Naive thymus-derived CD8-positive, alpha-beta T cell (primary cell): ENCODE measurements around the gene NSUN2. TPM values are rescaled to one million over a fixed set of nuclear protein-coding genes. Genes with fewer than 3 reads are reported as not detected.
"Not testable (repeated sequence)": the region's sequence is repeated elsewhere in the genome, so short reads cannot be mapped to it uniquely, and the experiment has no call there.

Experiments used
- ATAC-seq, 2 donors: fragments of 150-1000 bp; cut with Tn5 transposase in 1 of 2; sonication (Bioruptor Pico), chemical (Tn5 transposase) in 1 of 2; 1 replicate in 1 of 2; 2 replicates in 1 of 2; pipeline ENCODE4 v1.10.0; 2021; ENCODE audit warnings: mild to moderate bottlenecking in 2 of 2, moderate library complexity in 2 of 2
- POLR2A ChIA-PET: fragments of 350-600 bp; sonication (Branson Sonifier 250); formaldehyde crosslinking; loops from one replicate; lab custom pipeline; 2021; ENCODE audit warnings: antibody characterized with exemption; lab: Charles Lee
- DNase-seq, 10 donors: peaks; one replicate each; pipeline versions ENCODE4 v3.0.0 to v3.0.0-alpha.2; 2020 to 2022
- H3K27ac Mint-ChIP-seq, 10 donors: one replicate each; pipeline ENCODE4 v1.8.0; 2020 to 2022; ENCODE audit warnings: mild to moderate bottlenecking in 10 of 10, mixed read lengths in 10 of 10, moderate library complexity in 4 of 10, inconsistent platforms in 1 of 10
- H3K27me3 Mint-ChIP-seq, 5 donors: one replicate each; pipeline ENCODE4 v1.8.0; 2021 to 2022; ENCODE audit warnings: mixed read lengths in 5 of 5
- H3K36me3 Mint-ChIP-seq, 3 donors: one replicate each; pipeline ENCODE4 v1.8.0; 2020 to 2022; ENCODE audit warnings: mixed read lengths in 3 of 3, mild to moderate bottlenecking in 2 of 3, inconsistent platforms in 1 of 3
- H3K4me1 Mint-ChIP-seq, 4 donors: one replicate each; pipeline ENCODE4 v1.8.0; 2021 to 2022; ENCODE audit warnings: mixed read lengths in 4 of 4
- H3K4me3 Mint-ChIP-seq, 10 donors: one replicate each; pipeline ENCODE4 v1.8.0; 2020 to 2022; ENCODE audit warnings: mild to moderate bottlenecking in 10 of 10, mixed read lengths in 10 of 10, moderate library complexity in 6 of 10, inconsistent platforms in 1 of 10
- H3K9me3 Mint-ChIP-seq, 9 donors: one replicate each; pipeline ENCODE4 v1.8.0; 2020 to 2022; ENCODE audit warnings: mixed read lengths in 9 of 9, mild to moderate bottlenecking in 3 of 9, inconsistent platforms in 1 of 9, moderate library complexity in 1 of 9
- polyA plus RNA-seq, 3 donors: library from polyadenylated mRNA; unstranded; fragments of 300-500 nt; fragmentation: Illumina TruSeq; gene quantifications; one replicate each; pipeline ENCODE4 v1.2.3, GENCODE V29; 2021
- total RNA-seq, 8 experiments: library from RNA in 2 of 8; stranded (reverse) in 2 of 8; gene quantifications; one replicate each; pipeline ENCODE4 v1.2.3 and lab custom pipeline; 2021 to 2026

NSUN2 gene
- total and polyA plus RNA-seq, 5 experiments from 2014 or later: 18.3 to 86.5 (median 48.7) TPM

- POLR2A ChIA-PET: no interaction called here
- H3K9me3 Mint-ChIP-seq: no peaks in the 10 kb centered on the region
Observed at GRCh38 chr5:6574537-6575245, 58.2 kb downstream of the NSUN2 start.

GRCh38 chr5:6574111-6574510 is 58.7 kb downstream of the NSUN2 start:
- H3K36me3 Mint-ChIP-seq: no peaks in the 10 kb centered on the region
- no peak overlapping the region for H3K27ac Mint-ChIP-seq
- ATAC-seq (no peak), DNase-seq (no peak)
- no peaks in the 10 kb centered on the region for H3K4me1 Mint-ChIP-seq
- H3K27me3 Mint-ChIP-seq: peaks cover 7 to 43% (median 31%) of the 10 kb centered on the region in 5 donors
- POLR2A ChIA-PET: no interaction called here
- H3K4me3 Mint-ChIP-seq: no peak overlapping the region
- H3K9me3 Mint-ChIP-seq: no peaks in the 10 kb centered on the region

More at GRCh38 chr5:6574537-6575245, 58.2 kb downstream of the NSUN2 start:
- Mint-ChIP-seq H3K4me3 (no peak overlapping the region), H3K4me1 (no peaks in the 10 kb centered on the region), H3K36me3 (no peaks in the 10 kb centered on the region), H3K27ac (no peak overlapping the region), H3K27me3 (peaks cover 7 to 45% (median 32%) of the 10 kb centered on the region in 5 donors)
- ATAC-seq: no peak
- DNase-seq: no peak

DNA sequence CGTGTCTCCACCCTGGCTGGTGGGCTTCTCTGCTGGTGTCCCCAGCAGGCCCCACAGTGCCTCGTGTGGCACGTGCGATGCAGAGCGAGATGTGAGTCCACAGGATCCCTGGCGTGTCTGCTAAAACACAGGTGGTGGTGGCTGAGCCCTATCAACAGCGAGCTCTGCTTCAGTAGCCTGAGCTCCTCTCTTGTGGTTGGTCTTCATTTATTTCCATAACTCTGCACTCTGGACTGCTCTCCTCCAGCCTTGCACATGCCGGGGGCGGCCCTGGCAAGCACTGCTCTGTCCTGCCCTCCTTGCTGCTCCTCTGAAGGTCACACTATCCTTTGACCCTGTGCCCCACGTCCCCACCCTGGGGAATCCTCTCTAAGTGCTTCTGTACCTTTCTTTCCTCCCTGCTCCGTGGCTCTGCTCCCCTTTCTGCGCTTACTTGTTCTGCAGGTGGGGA is 59.2 kb downstream of the NSUN2 start:
- DNase-seq: no peak
- ATAC-seq: peak in 1 of 2 donors; percentile 29
- H3K4me3 Mint-ChIP-seq: no peak overlapping the region
- H3K4me1 Mint-ChIP-seq: no peaks in the 10 kb centered on the region
- peaks cover 7 to 43% (median 31%) of the 10 kb centered on the region in 5 donors for H3K27me3 Mint-ChIP-seq
- POLR2A ChIA-PET: no interaction called here
- H3K9me3 Mint-ChIP-seq: no peaks in the 10 kb centered on the region
- H3K36me3 Mint-ChIP-seq: no peaks in the 10 kb centered on the region
- H3K27ac Mint-ChIP-seq: peak overlapping the region in 1 of 10 donors; percentile 41

GRCh38 chr5:6572825-6573380 is 59.9 kb downstream of the NSUN2 start:
- no peak for DNase-seq
- POLR2A ChIA-PET: no interaction called here
- Mint-ChIP-seq H3K9me3 (no peaks in the 10 kb centered on the region), H3K27ac (no peak overlapping the region), H3K4me1 (no peaks in the 10 kb centered on the region), H3K36me3 (no peaks in the 10 kb centered on the region), H3K27me3 (peaks cover 4 to 43% (median 31%) of the 10 kb centered on the region in 5 donors), H3K4me3 (no peak overlapping the region)
- ATAC-seq: no peak

GRCh38 chr5:6572086-6572824 is 60.6 kb downstream of the NSUN2 start:
- POLR2A ChIA-PET: no interaction called here
- H3K4me3 Mint-ChIP-seq: no peak overlapping the region
- no peak for DNase-seq
- H3K27me3 Mint-ChIP-seq: peaks cover 4 to 43% (median 26%) of the 10 kb centered on the region in 5 donors
- H3K4me1 Mint-ChIP-seq: no peaks in the 10 kb centered on the region
- ATAC-seq: no peak
- H3K9me3 Mint-ChIP-seq: no peaks in the 10 kb centered on the region
- no peaks in the 10 kb centered on the region for H3K36me3 Mint-ChIP-seq
- no peak overlapping the region for H3K27ac Mint-ChIP-seq

DNA sequence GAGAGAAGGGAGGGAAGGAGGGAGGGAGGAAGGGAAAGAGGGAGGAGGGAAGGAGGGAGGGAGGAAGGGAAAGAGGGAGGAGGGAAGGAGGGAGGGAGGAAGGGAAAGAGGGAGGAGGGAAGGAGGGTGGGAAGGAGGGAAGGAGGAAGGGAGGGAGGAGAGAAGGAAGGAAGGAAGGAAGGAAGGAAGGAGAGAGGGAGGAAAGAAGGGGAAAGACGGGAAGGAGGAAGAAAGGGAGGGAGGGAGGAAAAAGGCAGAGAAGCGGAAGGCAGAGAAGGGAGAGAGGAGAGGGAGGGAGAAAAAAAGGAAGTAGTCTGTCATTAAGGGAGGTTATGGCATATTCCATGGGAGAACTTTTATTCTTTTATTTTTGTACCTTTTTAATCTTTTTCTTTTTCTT is 61.2 kb downstream of the NSUN2 start:
- peaks cover 8 to 49% (median 27%) of the 10 kb centered on the region in 5 donors for H3K27me3 Mint-ChIP-seq

DNA sequence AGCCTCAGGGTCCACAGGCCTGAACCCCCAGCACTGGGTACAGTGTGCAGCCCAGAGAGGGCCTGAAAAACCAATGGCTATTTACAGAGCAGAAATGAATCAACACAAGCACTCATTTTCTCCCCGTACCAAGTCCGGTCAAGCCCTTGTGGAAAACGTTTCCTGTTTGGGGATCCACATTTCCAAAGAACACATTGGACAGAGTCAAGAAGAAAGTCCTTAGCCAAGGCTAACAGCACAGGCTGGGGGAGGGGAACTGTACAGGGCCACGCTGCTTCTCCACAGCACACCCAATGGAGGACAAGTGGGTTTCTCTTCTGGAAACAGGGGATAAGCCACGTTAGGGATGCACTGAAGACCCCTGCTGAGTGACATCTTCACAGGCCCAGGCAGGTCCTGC is 62.3 kb downstream of the NSUN2 start:
- ATAC-seq (no peak), DNase-seq (no peak)
- POLR2A ChIA-PET: no interaction called here
- no peak overlapping the region for H3K4me3 Mint-ChIP-seq
- peak overlapping the region in 1 of 10 donors; percentile 29 for H3K27ac Mint-ChIP-seq
- peaks cover 10 to 51% (median 26%) of the 10 kb centered on the region in 5 donors for H3K27me3 Mint-ChIP-seq
- no peaks in the 10 kb centered on the region for H3K9me3 Mint-ChIP-seq
- H3K36me3 Mint-ChIP-seq: no peaks in the 10 kb centered on the region
- H3K4me1 Mint-ChIP-seq: no peaks in the 10 kb centered on the region

More for the DNA sequence above, 61.2 kb downstream of the NSUN2 start:
- H3K27ac Mint-ChIP-seq, H3K4me1 Mint-ChIP-seq, ATAC-seq, H3K4me3 Mint-ChIP-seq, POLR2A ChIA-PET, H3K36me3 Mint-ChIP-seq, DNase-seq, H3K9me3 Mint-ChIP-seq: not testable (repeated sequence)

DNA sequence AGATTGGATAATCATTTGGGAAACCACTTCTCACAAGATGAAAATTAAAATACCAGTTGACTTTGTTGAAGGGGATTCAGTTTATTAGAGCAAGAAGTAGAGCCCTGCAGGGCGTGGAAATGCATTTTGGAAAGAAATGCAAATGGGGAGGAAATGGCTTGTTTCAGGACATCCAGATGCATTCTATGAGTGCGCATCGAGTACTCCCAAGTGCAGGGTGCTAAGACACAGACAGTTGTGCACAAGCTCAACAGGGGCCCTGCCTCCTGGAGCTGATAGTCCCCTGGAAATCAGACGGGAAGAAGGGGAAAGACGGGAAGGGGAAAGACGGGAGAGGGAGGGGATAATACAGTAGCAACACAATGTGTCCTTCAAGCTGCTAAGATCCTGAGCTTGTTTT is 64.0 kb downstream of the NSUN2 start:
- POLR2A ChIA-PET: no interaction called here
- H3K4me1 Mint-ChIP-seq: no peaks in the 10 kb centered on the region
- ATAC-seq (no peak), DNase-seq (no peak)
- H3K9me3 Mint-ChIP-seq: no peaks in the 10 kb centered on the region
- H3K27me3 Mint-ChIP-seq: peaks cover 10 to 39% (median 22%) of the 10 kb centered on the region in 5 donors
- H3K36me3 Mint-ChIP-seq: no peaks in the 10 kb centered on the region
- no peak overlapping the region for H3K4me3 Mint-ChIP-seq
- no peak overlapping the region for H3K27ac Mint-ChIP-seq

DNA sequence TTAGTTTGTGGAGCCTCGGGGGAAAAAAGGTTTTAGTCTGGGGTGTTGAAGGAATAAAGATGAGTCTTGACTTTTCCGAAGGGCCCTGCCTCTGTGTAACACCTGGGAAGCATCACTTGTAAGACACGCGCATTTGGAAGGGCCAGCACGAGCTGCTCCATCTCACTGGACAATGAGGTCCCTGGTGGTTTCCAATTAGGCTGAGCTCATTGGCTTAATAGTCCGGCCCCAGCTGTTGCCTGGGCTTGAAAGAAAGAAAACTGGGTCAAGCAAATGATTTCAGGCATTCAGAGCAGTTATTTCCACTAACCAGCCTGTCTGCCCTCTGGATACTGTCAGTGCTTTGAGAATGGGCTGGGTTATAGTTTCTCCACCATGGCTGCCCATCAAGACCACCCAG is 64.5 kb downstream of the NSUN2 start:
- DNase-seq (no peak), ATAC-seq (no peak)
- no peak overlapping the region for H3K4me3 Mint-ChIP-seq
- POLR2A ChIA-PET: no interaction called here
- H3K9me3 Mint-ChIP-seq: no peaks in the 10 kb centered on the region
- no peaks in the 10 kb centered on the region for H3K4me1 Mint-ChIP-seq
- H3K36me3 Mint-ChIP-seq: no peaks in the 10 kb centered on the region
- peaks cover 12 to 39% (median 21%) of the 10 kb centered on the region in 5 donors for H3K27me3 Mint-ChIP-seq
- H3K27ac Mint-ChIP-seq: no peak overlapping the region

- POLR2A ChIA-PET: no interaction called here
- no peaks in the 10 kb centered on the region for H3K9me3 Mint-ChIP-seq
- no peak for ATAC-seq
- no peaks in the 10 kb centered on the region for H3K36me3 Mint-ChIP-seq
- DNase-seq: no peak
- H3K27me3 Mint-ChIP-seq: peaks cover 12 to 38% (median 21%) of the 10 kb centered on the region in 5 donors
- no peak overlapping the region for H3K4me3 Mint-ChIP-seq
- no peak overlapping the region for H3K27ac Mint-ChIP-seq
- no peaks in the 10 kb centered on the region for H3K4me1 Mint-ChIP-seq
Observed at GRCh38 chr5:6567835-6568234, 65.0 kb downstream of the NSUN2 start.

- DNase-seq (no peak), ATAC-seq (no peak)
- POLR2A ChIA-PET: no interaction called here
- H3K27me3 Mint-ChIP-seq: peaks cover 12 to 38% (median 21%) of the 10 kb centered on the region in 5 donors
- H3K27ac Mint-ChIP-seq: no peak overlapping the region
- H3K4me3 Mint-ChIP-seq: no peak overlapping the region
- no peaks in the 10 kb centered on the region for H3K4me1 Mint-ChIP-seq
- H3K9me3 Mint-ChIP-seq: no peaks in the 10 kb centered on the region
- no peaks in the 10 kb centered on the region for H3K36me3 Mint-ChIP-seq
Observed at GRCh38 chr5:6567068-6567467, 65.8 kb downstream of the NSUN2 start.

DNA sequence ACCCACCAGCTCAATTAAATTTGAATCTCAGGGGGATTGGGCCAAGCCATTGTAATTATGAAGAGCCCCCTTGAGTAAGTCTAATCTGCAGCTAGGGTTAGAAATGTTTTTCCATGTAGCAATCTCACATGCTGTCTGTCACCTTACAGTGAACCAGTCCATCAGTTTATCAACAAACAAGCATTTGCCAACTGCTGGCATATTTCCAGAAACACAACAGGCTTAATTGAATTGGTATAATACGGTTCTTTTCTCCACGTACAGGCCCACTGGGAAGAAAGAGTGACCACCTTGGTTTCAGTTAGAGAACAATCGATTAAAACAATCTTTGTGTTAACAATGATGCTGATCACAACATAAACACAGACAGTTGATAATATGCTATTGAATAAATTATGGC is 67.4 kb downstream of the NSUN2 start:
- Mint-ChIP-seq H3K27ac (no peak overlapping the region), H3K36me3 (no peaks in the 10 kb centered on the region), H3K9me3 (no peaks in the 10 kb centered on the region), H3K4me1 (no peaks in the 10 kb centered on the region), H3K4me3 (no peak overlapping the region), H3K27me3 (peaks cover 12 to 38% (median 19%) of the 10 kb centered on the region in 5 donors)
- no peak for DNase-seq
- POLR2A ChIA-PET: no interaction called here
- ATAC-seq: no peak
